ENCODE results near the gene PCDHGC3.
A peak's percentile ranks its signal among the peaks of the same experiment; 100 is the strongest.

The PCDHGC3 gene

GRCh38 chr5:141485321-141486055, 9.7 kb downstream of the PCDHGC3 start:
- DNase-seq: no peak

DNA sequence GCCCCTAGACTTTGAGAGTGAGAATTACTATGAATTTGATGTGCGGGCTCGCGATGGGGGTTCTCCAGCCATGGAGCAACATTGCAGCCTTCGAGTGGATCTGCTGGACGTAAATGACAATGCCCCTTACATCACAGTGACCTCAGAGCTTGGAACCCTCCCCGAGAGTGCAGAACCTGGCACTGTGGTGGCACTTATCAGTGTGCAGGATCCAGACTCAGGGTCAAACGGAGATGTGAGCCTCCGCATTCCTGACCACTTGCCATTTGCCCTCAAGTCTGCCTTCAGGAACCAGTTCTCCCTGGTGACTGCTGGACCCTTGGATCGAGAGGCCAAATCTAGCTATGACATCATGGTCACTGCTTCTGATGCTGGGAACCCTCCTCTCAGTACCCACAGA, 10.3 kb downstream of the PCDHGC3 start:
- no peak for DNase-seq

GRCh38 chr5:141487131-141487530, 11.4 kb downstream of the PCDHGC3 start:
- DNase-seq: no peak

DNA sequence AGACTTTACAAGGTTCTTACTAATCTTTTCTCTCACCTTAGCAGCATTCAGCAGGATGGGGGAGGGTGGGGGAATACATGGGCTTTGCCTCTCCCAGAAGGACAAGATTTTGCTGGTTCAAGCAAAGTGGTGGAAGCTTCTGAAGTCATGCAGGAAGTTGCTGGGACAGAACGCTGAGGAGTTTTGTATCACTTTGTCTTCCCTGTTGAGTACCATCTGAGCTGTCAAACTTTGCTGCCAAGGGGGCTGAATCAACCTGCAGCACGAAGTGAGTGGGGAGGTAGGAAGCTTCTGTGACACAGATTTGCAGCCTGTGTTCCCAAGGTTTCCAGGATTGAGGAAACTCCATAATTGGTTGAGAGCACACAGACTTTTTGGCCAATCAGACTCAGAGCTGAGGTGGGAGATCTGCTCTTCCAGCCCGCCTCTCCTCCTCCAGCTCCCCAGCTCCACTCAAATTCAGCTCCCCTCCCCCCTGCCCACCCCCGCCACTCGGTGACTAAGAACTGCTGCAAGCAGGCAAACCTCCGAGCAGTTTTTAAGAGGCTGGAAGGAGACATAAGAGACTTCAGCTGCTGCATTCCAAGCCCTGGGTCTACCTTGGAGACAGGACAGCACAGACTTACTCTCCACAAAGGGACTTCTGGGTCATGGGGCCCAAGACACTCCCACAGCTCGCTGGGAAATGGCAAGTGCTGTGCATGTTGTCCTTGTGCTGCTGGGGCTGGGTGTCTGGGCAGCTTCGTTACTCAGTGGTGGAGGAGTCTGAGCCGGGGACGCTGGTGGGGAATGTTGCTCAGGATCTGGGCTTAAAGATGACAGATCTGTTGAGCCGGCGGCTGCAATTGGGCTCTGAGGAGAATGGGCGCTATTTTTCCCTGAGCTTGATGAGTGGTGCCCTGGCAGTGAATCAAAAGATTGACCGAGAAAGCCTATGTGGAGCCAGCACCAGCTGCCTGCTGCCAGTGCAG, 13.1 kb downstream of the PCDHGC3 start, which contains the start of gene PCDHGC5:
Gene PCDHGC5, plus strand, starts transcription at position 491 of the 971 bp plus-strand sequence. Its CDS starts 160 bp downstream, at position 651.
- DNase-seq: no peak

- no peak for DNase-seq
Observed at GRCh38 chr5:141489841-141490240, 14.1 kb downstream of the PCDHGC3 start.

DNA sequence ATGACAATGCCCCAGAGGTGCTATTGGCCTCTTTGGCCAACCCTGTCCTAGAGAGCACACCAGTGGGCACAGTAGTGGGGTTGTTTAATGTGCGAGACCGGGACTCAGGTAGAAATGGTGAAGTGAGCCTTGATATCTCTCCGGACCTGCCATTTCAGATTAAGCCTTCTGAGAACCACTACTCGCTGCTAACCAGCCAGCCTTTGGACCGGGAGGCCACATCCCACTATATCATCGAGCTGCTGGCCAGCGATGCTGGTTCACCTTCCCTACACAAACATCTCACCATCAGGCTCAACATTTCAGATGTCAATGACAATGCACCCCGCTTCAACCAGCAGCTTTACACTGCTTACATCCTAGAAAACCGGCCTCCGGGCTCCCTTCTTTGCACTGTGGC, 14.5 kb downstream of the PCDHGC3 start:
- no peak for DNase-seq

DNA sequence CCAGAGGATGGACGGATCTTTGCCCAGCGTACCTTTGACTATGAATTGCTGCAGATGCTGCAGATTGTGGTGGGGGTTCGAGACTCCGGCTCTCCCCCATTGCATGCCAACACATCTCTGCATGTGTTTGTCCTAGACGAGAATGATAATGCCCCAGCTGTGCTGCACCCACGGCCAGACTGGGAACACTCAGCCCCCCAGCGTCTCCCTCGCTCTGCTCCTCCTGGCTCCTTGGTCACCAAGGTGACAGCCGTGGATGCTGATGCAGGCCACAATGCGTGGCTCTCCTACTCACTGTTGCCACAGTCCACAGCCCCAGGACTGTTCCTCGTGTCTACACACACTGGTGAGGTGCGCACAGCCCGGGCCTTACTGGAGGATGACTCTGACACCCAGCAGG, 15.0 kb downstream of the PCDHGC3 start:
- no peak for DNase-seq

DNA sequence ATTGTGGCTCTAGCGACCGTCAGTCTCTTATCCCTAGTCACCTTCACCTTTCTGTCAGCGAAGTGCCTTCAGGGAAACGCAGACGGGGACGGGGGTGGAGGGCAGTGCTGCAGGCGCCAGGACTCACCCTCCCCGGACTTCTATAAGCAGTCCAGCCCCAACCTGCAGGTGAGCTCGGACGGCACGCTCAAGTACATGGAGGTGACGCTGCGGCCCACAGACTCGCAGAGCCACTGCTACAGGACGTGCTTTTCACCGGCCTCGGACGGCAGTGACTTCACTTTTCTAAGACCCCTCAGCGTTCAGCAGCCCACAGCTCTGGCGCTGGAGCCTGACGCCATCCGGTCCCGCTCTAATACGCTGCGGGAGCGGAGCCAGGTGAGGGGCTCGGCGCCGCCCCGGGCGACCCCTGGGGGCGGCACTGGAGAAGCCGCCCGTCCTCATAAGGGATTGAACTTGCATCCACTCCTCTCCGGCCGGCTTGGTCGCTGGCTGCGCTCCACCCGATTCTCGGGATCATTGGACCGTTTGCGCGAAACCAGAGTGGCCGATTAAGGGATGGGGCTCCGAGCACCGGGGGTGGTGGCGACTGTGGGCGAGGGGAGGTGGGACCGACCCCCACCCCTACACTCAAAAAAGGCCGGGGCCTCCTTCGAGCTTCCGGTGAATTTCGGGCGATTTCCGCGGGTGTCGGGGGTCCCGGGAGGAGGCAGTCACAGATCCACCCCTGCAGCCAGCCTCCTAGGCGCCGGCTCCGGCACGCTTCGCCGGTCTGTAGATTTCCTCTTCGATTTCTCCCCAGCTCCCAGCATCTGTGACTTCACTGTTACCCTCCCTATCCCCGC, 15.8 kb downstream of the PCDHGC3 start:
- DNase-seq: no peak

GRCh38 chr5:141492168-141492885, 16.6 kb downstream of the PCDHGC3 start:
- DNase-seq: no peak

- no peak for DNase-seq
Observed at GRCh38 chr5:141493500-141494422, 18.0 kb downstream of the PCDHGC3 start.

DNA sequence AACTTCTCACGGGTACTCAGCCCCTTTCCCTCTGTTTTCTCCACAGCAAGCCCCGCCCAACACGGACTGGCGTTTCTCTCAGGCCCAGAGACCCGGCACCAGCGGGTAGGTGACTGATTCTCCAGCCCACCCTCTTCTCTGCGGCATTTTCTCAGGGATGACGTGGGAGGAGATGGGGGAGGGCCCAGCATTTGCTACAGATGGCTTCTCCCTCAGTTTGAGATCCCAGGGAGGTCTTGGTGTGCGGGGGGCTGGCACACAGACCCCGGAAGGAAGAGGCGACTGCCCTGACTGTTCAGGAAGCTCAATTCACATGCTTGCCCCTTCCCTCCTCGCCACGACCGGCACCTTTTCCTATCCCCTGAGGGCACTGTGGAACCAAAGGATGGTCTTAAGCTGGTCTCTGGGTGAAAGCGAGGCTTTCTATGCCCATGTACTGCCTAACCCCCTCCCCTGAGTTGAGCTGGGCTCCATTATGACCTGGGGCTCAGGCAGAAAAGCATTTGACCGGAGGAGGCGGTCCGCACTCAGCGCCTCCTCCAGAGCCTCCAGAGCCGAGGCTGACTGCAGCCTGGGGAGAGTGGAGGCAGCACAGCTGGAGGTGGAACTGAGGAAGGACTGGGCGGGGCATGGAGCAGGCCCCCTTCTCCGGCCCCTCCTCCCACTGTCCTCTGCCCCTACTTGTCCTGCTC, 19.1 kb downstream of the PCDHGC3 start:
- DNase-seq: no peak

DNA sequence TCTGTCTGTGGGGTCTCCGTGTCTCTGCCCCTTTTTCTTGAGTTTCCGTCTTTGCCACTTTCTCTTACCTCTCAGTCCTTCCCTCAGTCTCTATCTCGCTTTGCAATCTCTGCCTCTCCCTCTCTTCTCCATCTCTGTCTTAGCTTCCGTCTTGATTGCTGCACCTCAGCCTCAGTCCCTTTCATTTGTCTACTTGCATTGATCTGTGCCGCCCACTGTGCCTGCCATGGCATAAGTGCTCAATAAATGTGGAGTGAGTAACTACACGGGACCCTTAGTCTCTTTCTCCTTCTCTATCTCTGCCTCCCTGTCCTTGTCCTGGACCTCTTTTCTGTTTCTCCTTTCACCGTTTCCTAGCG, 19.7 kb downstream of the PCDHGC3 start:
- DNase-seq: no peak

GRCh38 chr5:141496038-141496437, 20.3 kb downstream of the PCDHGC3 start:
- DNase-seq: no peak

DNA sequence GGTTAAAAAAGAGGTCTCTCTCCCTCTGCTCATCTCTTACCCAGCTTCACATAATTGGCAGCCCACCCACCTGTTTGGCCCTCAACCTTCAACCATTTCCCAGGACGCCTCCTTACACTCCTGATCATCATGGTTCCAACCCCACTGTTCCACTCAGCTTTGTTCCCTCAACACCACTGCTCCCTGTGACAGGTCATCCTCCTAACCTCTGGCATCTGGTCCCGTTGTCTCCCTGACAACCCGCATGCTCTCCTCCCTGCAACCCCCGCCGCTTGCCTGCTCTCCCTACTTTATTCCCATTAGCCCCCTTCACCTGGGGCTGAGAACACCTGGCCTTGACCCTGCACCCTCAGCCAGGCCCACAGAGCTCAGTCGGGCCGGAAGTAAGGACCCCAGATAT, 26.0 kb downstream of the PCDHGC3 start:
- no peak for DNase-seq

GRCh38 chr5:141503681-141504080, 27.9 kb downstream of the PCDHGC3 start:
- DNase-seq: no peak

DNA sequence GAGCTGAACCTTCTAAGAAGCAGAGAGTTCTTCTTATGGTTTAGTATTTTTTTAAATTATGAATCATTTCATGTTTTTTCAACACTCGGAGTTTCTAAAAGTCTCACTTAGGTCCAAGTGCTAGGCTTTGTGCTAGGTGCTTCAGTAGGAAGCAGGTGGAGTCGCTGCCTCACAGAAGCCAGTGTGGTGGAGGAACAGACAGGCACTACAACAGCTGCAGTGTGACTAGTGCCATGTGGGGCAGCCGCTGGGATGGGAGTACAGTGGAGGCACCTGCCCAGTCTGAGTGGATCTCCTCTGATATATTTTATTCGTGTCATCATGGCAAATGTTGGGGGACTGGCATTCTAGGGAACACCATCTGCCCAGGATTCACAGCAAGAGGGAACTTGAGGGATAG, 28.4 kb downstream of the PCDHGC3 start:
- DNase-seq: no peak

DNA sequence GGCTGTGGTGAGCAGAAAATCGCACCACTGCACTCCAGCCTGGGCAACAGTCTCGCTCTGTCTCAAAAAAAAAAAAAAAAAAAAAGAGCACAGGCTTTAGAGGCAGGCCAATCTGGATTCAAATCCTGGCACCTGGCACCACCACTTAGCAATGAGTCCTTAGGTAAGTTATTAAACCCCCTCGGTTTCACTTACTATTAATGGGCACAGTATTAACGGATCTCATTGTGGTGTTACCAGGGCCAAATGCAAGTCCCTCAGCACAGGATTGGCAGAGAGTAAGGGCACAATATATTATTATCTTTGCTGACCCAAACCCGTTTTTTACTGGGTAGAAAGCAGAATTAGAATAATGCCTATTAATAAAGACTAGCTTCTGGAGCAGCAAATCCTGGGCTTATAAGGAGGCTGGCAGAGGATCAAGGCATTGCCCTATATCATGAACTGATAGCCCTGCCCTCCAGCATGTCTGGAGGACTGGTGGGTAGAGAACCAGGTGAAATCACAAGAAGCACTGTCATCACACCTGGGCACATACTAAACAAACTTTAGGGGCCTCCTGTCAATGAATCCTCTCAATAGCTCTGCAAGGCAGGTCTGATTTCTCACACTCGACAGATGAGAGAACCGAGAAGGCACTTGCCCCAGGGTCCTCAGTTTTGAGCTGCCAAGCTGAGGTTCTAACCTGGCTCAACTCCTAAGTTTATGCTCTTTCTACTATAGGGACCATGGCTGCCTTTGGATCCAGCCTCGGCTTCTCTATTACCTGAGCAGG, 30.8 kb downstream of the PCDHGC3 start:
- no peak for DNase-seq

DNA sequence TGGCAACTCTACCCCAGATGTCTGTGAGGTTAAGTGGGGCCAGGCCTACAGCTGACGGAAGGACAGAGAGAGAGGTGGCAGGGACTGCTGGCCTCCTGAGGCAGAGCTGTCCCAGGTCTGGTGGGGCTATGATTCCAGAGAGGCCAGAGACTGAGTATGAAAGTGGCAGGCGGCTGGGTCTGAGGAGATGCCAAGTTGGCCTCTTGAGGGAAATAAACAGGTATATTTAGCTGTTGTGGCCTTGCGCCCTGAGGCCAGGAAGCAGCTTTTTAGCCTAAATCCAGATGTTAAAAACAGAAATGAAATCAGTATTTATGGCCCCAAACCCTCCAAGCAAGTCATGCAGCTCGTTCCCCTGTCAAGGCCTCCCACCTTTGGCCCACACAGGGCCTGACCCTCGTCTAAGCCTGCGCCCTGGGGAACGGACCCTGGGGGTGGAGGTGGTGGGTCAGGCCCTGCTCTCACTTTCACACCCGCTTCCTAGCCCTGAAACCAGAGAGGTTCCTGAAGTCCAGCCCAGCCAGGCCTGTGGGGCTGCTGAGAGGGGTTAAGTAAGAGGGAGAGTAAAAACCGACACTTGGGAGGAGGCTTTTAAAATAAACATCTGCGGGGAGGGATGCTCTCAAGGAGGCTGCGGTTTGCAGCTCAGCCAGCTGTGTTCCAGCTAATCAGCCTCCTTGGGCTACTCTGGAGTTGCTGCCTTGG, 31.8 kb downstream of the PCDHGC3 start:
- DNase-seq: peak; percentile 33

- DNase-seq: no peak
Observed at GRCh38 chr5:141508440-141508797, 32.7 kb downstream of the PCDHGC3 start.

All from SIG-M5 (cell line).